Lower leg skin (tissue), 3 donors: ENCODE data around the gene CHD6.

Experiments
- POLR2A ChIP-seq, 2 donors: fragments of 450-650 bp; IDR thresholded peaks; one replicate each; pipeline ENCODE4 v1.6.1; 2016 to 2017; ENCODE audit warnings: antibody characterized with exemption in 2 of 2, mild to moderate bottlenecking in 1 of 2, moderate library complexity in 1 of 2
- TF ChIP-seq, protein P1 (sequence below), 3 donors: fragments of 450-650 bp; IDR thresholded peaks; one replicate each; pipeline ENCODE4 v1.5.1; 2016; ENCODE audit warnings: antibody characterized with exemption in 3 of 3, mild to moderate bottlenecking in 3 of 3, moderate library complexity in 2 of 3

DNA sequence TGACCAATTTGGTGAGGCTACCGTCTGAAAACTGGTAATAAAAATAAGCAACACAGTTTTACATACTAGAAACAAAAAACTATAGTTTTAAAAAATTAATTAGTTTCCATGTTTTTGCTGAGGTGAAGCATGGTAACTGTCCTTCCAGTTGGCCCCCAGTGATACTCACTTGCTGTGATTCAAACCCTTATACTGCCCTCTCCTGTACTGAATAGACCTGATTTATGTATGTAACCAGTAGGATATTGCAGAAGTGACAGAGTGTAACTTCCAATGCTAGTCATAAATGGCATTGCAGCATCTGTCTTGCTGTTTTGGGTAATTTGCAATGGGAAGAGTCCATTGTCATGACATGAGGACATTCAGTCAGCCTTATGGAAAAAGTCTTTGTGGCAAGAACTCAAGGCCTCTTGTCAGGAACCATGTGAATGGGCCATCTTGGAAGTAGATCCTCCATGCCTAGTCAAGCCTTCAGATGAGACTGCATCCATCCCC, 8.9 kb upstream of the CHD6 start:
- TF ChIP-seq, protein P1, sequence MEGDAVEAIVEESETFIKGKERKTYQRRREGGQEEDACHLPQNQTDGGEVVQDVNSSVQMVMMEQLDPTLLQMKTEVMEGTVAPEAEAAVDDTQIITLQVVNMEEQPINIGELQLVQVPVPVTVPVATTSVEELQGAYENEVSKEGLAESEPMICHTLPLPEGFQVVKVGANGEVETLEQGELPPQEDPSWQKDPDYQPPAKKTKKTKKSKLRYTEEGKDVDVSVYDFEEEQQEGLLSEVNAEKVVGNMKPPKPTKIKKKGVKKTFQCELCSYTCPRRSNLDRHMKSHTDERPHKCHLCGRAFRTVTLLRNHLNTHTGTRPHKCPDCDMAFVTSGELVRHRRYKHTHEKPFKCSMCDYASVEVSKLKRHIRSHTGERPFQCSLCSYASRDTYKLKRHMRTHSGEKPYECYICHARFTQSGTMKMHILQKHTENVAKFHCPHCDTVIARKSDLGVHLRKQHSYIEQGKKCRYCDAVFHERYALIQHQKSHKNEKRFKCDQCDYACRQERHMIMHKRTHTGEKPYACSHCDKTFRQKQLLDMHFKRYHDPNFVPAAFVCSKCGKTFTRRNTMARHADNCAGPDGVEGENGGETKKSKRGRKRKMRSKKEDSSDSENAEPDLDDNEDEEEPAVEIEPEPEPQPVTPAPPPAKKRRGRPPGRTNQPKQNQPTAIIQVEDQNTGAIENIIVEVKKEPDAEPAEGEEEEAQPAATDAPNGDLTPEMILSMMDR (IDR thresholded peaks at IDR 0.05), result no peak
- TF ChIP-seq POLR2A (IDR thresholded peaks at IDR 0.05), result no peak
